ENCODE results near the gene FYB1.

FYB1 gene

GRCh38 chr5:39064450-39064849 is 154.9 kb downstream of the FYB1 start:
- no peak for DNase-seq (ENCODE audit: low read depth)
- TF ChIP-seq, protein P1, sequence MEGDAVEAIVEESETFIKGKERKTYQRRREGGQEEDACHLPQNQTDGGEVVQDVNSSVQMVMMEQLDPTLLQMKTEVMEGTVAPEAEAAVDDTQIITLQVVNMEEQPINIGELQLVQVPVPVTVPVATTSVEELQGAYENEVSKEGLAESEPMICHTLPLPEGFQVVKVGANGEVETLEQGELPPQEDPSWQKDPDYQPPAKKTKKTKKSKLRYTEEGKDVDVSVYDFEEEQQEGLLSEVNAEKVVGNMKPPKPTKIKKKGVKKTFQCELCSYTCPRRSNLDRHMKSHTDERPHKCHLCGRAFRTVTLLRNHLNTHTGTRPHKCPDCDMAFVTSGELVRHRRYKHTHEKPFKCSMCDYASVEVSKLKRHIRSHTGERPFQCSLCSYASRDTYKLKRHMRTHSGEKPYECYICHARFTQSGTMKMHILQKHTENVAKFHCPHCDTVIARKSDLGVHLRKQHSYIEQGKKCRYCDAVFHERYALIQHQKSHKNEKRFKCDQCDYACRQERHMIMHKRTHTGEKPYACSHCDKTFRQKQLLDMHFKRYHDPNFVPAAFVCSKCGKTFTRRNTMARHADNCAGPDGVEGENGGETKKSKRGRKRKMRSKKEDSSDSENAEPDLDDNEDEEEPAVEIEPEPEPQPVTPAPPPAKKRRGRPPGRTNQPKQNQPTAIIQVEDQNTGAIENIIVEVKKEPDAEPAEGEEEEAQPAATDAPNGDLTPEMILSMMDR (conservative IDR thresholded peaks at IDR 0.05; ENCODE audit: control insufficient read depth, insufficient read depth, low read depth, low read length): no peak
- no peak overlapping the region for H3K4me3 ChIP-seq (ENCODE audit: control insufficient read depth, low read depth, low read length)

DNA sequence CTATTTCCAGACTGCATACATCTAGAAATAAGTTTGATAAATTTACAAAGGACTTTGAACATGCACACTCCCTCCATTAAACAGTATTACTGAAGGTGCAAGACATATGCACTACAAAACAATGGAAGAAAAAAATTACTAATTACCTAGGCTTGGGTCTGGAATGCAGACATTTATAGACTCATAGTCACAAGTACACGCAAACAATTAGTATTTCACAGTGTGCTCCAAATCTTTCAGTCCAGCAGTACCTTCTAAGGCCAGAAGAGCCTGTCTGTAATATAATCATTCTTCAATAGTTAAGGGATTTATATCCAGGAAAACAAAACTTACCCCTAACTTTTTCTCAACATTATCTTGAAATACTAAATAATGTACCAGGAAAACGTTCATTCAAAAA is 156.3 kb downstream of the FYB1 start:
- TF ChIP-seq, protein P1 (conservative IDR thresholded peaks at IDR 0.05; ENCODE audit: control insufficient read depth, insufficient read depth, low read depth, low read length): no peak
- no peak for DNase-seq (ENCODE audit: low read depth)
- H3K4me3 ChIP-seq (ENCODE audit: control insufficient read depth, low read depth, low read length): no peak overlapping the region

- TF ChIP-seq, protein P1 (conservative IDR thresholded peaks at IDR 0.05; ENCODE audit: control insufficient read depth, insufficient read depth, low read depth, low read length): no peak
- DNase-seq (ENCODE audit: low read depth): no peak
- H3K4me3 ChIP-seq (ENCODE audit: control insufficient read depth, low read depth, low read length): no peak overlapping the region
These were observed 156.8 kb downstream of the FYB1 start for GRCh38 chr5:39062530-39062929.

GRCh38 chr5:39062104-39062503 is 157.3 kb downstream of the FYB1 start:
- H3K4me3 ChIP-seq (ENCODE audit: control insufficient read depth, low read depth, low read length): no peak overlapping the region
- TF ChIP-seq, protein P1 (conservative IDR thresholded peaks at IDR 0.05; ENCODE audit: control insufficient read depth, insufficient read depth, low read depth, low read length): no peak
- no peak for DNase-seq (ENCODE audit: low read depth)

DNA sequence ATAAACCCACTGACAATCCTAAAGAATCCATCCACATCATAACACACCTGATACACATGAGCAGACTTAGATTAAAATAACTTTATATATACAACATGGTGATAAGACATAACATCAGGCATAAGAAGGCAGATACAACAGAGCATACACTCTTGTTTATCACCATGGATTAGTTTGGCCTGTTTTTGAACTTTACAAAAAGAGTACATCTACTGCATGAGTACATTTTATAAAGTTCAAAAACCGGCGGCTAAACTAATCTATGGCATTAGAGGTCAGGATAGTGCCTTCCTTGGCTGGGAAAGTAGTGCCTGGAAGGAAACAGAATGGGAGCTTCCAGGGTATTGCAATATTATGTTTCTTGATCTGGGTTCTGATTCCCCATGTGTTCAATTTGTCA is 160.3 kb downstream of the FYB1 start:
- no peak overlapping the region for H3K4me3 ChIP-seq (ENCODE audit: control insufficient read depth, low read depth, low read length)
- no peak for DNase-seq (ENCODE audit: low read depth)
- TF ChIP-seq, protein P1 (conservative IDR thresholded peaks at IDR 0.05; ENCODE audit: control insufficient read depth, insufficient read depth, low read depth, low read length): no peak

- peak overlapping the region; percentile 20 for H3K4me3 ChIP-seq (ENCODE audit: control insufficient read depth, low read depth, low read length)
- TF ChIP-seq, protein P1 (conservative IDR thresholded peaks at IDR 0.05; ENCODE audit: control insufficient read depth, insufficient read depth, low read depth, low read length): no peak
- DNase-seq (ENCODE audit: low read depth): no peak
These were observed 161.0 kb downstream of the FYB1 start for GRCh38 chr5:39058178-39058921.
